Stimulated activated CD8-positive, alpha-beta memory T cell treated with anti-CD3 and anti-CD28 coated beads, Interleukin-15, amount 100 ng/mL, for 1 hour (primary cell): ENCODE results near the gene PAGR1.
"Not testable (repeated sequence)": the region's sequence is repeated elsewhere in the genome, so short reads cannot be mapped to it uniquely, and the experiment has no call there.

Experiments
- DNase-seq: peaks from one replicate; pipeline ENCODE4 v3.0.0-alpha.2; 2020; ENCODE audit warnings: low read depth

Gene PAGR1

GRCh38 chr16:29812754-29813643, 3.0 kb upstream of the PAGR1 start:
- no peak for DNase-seq

DNA sequence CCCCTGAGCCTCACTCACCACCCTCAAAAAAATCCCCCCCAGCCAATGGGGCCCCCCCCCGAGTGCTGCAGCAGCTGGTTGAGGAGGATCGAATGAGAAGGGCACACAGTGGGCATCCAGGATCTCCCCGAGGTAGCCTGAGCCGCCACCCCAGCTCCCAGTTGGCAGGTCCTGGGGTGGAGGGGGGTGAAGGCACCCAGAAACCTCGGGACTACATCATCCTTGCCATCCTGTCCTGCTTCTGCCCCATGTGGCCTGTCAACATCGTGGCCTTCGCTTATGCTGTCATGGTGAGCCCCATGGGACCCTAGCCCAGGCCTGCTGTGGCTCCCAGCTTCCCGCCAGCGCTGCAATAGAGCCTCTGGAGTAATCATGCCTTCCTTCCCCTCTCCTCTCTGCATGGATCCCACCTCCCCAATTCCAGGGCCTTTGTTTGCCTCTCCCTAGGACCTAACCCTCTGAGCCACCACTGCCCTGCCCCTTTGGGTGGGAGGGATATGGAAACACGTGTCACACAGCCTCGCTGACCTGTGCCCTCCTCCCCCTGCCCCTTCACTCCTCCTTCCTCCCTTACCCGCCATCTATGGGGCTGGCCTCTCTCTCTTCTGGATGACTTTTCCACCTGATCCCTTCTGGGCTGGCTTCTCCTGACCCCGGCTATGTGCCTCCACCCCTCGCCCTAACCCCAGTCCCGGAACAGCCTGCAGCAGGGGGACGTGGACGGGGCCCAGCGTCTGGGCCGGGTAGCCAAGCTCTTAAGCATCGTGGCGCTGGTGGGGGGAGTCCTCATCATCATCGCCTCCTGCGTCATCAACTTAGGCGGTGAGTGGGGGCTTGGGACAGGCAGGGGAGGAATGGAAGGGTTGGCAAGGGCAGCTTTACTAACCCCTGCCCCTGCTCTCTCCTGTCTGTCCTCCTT, 2.0 kb upstream of the PAGR1 start:
- DNase-seq, result no peak

DNA sequence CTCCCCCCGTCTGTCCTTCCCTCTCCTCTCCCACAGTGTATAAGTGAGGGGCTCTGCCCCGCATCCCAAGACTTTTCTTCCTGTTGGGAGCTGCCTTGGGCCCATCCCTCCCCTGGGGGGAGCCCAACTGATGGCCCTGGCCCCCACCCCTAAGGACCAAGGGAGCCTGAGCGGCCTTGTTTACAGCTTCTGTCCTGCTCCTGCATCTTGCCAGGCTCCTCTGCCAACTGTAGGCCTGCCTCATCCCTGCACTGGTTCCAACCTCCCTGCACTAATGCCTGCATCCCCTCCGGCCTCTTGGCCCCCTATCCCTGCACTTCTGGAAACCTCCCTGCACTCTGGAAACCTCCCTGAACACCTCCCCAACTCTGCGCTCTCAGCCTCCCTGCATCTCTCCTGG, 1.4 kb upstream of the PAGR1 start:
- no peak for DNase-seq

- DNase-seq, result no peak
Measured at GRCh38 chr16:29815032-29815721, 775 bp upstream of the PAGR1 start.

- DNase-seq, result no peak
Measured at GRCh38 chr16:29816694-29817441, 916 bp downstream of the PAGR1 start.

GRCh38 chr16:29818082-29818481, 2.1 kb downstream of the PAGR1 start:
- DNase-seq, result no peak

DNA sequence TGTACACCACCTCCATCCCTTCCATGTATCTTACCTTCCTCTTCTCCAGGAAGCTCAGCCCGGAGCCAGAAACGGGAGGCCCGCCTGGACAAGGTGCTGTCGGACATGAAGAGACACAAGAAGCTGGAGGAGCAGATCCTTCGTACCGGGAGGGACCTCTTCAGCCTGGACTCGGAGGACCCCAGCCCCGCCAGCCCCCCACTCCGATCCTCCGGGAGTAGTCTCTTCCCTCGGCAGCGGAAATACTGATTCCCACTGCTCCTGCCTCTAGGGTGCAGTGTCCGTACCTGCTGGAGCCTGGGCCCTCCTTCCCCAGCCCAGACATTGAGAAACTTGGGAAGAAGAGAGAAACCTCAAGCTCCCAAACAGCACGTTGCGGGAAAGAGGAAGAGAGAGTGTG, 3.6 kb downstream of the PAGR1 start:
- DNase-seq, result no peak

- DNase-seq, result no peak
Measured at GRCh38 chr16:29820271-29820701, 4.3 kb downstream of the PAGR1 start, which contains the start of gene MVP. Gene MVP, plus strand, starts transcription at chr16:29820462. Its CDS starts 10,088 bp downstream, at chr16:29830550.

GRCh38 chr16:29820730-29821642, 5.0 kb downstream of the PAGR1 start:
- no peak for DNase-seq

DNA sequence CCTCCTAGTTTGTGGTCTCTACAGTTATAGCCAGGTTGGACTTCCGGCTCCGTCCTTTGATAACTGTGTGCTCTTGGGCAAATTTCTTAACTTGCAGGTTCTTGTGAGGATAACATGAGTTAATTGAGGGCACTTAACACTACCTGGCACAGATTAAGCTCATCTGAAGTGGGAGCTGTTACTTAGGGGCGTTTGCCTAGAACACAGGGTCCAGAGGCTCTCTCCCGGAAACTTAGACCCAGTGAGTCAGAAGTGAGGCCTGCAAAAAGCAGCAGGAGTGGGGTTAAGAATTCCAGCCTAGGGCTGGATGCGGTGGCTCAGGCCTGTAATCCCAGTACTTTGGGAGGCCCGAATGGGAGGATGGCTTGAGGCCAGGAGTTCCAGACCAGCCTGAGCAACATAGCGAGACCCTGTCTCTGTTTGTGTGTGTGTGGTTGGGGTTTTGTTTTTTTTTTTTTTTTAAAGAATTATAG, 5.7 kb downstream of the PAGR1 start:
- no peak for DNase-seq

- DNase-seq, result no peak
Measured at GRCh38 chr16:29824589-29825144, 8.7 kb downstream of the PAGR1 start.

DNA sequence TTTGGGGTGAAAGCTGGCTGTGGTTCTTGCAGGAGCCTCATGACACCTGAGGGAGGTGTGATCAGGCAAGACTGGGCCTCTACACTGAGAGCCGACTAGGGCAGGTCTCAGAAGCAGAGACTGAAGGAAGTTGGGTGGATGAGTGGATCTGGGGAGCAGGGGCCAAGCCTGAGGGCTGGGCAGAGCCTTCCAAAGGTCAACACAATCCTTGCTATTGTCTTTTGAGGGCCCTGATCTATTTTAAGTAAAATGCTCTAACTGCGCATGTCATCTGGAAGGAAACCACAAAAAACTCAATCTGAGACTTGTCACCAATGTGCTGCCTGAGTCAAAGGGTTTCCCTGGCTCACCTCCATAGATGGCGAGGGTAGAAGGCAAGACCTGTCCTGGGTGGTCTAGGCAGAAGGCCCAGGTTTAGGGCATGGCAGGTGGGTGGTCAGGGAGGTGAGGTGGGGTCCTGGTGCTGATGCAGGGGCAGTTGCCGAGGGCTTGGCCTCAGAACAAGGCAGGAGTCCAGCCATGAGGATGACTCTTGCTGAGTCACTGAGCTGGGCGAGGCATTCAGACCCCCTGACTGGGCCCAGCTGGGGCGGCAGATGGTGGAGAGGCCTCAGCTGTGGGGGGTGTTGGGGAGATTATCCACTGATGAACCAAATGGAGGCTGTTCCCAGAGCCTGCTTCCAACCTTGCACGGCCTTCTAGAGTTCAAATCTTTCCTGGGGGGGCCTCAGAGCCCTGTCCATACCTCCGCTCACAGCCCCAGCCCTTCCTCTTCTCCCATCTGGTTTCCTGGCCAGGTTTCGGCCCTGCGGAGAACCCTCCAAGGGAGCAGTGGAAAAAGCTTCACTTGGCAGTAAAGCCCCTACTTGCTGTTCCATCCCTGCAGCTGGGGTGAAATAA, 9.4 kb downstream of the PAGR1 start:
- no peak for DNase-seq

DNA sequence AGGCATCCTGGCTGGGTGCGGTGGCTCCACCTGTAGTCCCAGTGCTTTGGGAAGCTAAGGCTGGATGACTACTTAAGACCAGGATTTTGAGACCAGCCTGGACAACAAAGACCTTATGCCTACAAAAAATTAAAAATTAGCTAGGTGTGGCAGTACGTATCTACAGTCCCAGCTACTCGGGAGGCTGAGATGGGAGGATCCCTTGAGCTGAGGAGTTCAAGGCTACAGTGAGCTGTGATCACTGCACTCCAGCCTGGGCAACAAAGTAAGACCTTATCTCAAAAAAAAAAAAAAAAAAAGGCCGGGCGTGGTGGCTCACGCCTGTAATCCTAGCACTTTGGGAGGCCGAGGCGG, 10.4 kb downstream of the PAGR1 start:
- DNase-seq, result no peak

- no peak for DNase-seq
Measured at GRCh38 chr16:29830774-29831173, 14.8 kb downstream of the PAGR1 start.

DNA sequence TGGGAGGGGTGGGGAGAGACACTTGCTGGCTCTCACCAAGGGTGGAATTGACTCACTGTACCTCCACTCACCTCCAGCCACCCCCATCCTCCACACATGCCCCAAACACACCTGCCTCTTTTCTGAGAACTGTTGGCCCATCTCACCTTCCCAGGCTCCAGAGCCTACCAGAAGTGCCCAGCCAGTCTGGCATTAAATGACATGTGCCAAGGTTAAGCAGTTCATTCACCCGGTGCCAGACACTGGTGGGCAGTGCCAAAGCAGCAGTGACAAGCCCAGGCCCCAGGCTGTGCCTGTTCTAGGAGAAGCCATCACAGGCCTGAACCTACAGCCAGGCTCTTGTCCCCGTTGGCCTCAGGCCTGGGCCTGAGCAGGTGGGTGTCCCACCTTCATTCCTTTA, 15.5 kb downstream of the PAGR1 start:
- DNase-seq, result no peak

- DNase-seq, result not testable (repeated sequence)
Measured at GRCh38 chr16:29833219-29833618, 17.3 kb downstream of the PAGR1 start.

DNA sequence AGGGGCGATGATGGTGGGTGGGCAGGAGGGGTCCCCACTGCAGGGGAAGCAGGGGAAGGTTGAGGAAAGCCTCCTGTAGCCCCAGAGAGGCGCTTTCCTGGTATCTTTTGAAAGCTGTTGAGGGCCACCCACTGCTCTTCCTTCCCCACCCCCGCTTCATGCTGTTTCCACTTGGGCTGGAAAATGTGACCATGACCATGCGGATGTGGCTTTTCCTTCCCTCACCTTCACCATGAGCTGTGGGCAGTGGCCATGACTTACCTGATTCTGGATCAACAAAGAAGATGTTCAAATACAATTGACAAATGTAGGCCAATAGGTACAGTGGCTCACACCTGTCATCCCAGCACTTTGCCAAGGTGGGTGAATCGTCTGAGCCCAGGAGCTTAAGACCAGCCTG, 18.1 kb downstream of the PAGR1 start:
- no peak for DNase-seq

DNA sequence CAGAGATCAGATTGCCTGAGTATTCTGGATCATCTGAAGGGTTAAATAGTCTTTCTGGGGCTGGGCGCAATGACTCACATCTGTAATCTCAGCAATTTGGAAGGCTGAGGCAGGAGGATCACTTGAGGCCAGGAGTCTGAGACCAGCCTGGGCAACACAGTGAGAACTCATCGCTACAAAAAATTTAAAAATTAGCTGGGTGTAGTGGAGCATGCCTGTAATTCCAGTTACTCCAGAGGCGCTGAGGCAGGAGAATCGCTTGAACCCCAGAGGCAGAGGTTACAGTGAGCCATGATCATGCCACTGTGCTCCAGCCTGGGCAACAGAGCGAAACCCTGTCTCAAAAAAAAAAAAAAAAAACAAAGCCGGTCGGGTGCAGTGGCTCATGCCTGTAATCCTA, 20.0 kb downstream of the PAGR1 start:
- no peak for DNase-seq

GRCh38 chr16:29836623-29837022, 20.7 kb downstream of the PAGR1 start:
- DNase-seq, result no peak
